Breast epithelium (tissue), 4 donors: ENCODE data around the gene PRXL2B. TPM values are rescaled to one million over a fixed set of nuclear protein-coding genes. Genes with fewer than 3 reads are reported as not detected.

Experiments used
- DNase-seq, 2 donors: peaks; one replicate each; pipeline ENCODE4 v3.0.0-alpha.2; 2019; ENCODE audit warnings: low spot score in 2 of 2
- H3K27ac ChIP-seq, 2 donors: fragments of 200-600 bp; sonication (generic) in 1 of 2; one replicate each; pipeline ENCODE4 v1.5.1; 2016 to 2019; ENCODE audit warnings: mild to moderate bottlenecking in 1 of 2
- H3K27me3 ChIP-seq, 2 donors: fragments of 200-600 bp; sonication (generic) in 1 of 2; one replicate each; pipeline versions ENCODE4 v1.5.1 to v1.6.0; 2017 to 2019; ENCODE audit warnings: control low read depth in 1 of 2, mild to moderate bottlenecking in 1 of 2
- H3K36me3 ChIP-seq: fragments of 200-600 bp; one replicate; pipeline ENCODE4 v1.5.1; 2019
- H3K4me1 ChIP-seq, 2 donors: fragments of 200-600 bp; sonication (generic); one replicate each; pipeline ENCODE4 v1.5.1; 2016 to 2019; ENCODE audit warnings: control low read depth in 1 of 2
- H3K4me3 ChIP-seq, 3 donors: fragments of 200-600 bp; sonication (generic); 1 replicate in 2 of 3; 2 replicates in 1 of 3; pipeline ENCODE4 v1.5.1; 2016 to 2019; ENCODE audit warnings: mild to moderate bottlenecking in 3 of 3, moderate library complexity in 2 of 3
- H3K9me3 ChIP-seq, 2 donors: fragments of 200-600 bp; sonication (generic) in 1 of 2; one replicate each; pipeline ENCODE4 v1.5.1; 2016 to 2019; ENCODE audit warnings: control low read depth in 1 of 2
- CTCF ChIP-seq, 3 donors: fragments of 450-650 bp; IDR thresholded peaks; one replicate each; pipeline ENCODE4 v1.5.1; 2016 to 2017; ENCODE audit warnings: antibody characterized with exemption in 3 of 3, mild to moderate bottlenecking in 3 of 3, moderate library complexity in 3 of 3
- POLR2A ChIP-seq: fragments of 450-650 bp; IDR thresholded peaks from one replicate; pipeline ENCODE4 v1.6.1; 2016; ENCODE audit warnings: antibody characterized with exemption, mild to moderate bottlenecking, moderate library complexity
- POLR2AphosphoS5 ChIP-seq, 3 donors: sonication (generic); formaldehyde crosslinking; IDR thresholded peaks; one replicate each; pipeline ENCODE4 v1.6.1; 2017; ENCODE audit warnings: antibody characterized with exemption in 3 of 3
- intact Hi-C: fragments of 100-400 bp; cut with DNase I; formaldehyde crosslinking; loops from one replicate; pipeline ENCODE4 v1.15.1; 2023; ENCODE audit warnings: low total_unique reads
- total RNA-seq, 3 donors: library from RNA; depleted of rRNA; stranded (reverse); fragments of >200 nt; gene quantifications; one replicate each; pipeline ENCODE4 v1.1.0, GENCODE V29; 2016

PRXL2B gene
- total RNA-seq, 3 donors from 2014 or later, result 4.8 to 15.8 (median 14.4) TPM

GRCh38 chr1:2636733-2637132 lies 50.2 kb downstream of the PRXL2B start:
- Histone ChIP-seq H3K4me3 (no peak overlapping the region), H3K4me1 (peaks cover 4 to 5% of the 10 kb centered on the region in 2 donors), H3K27me3 (peaks cover 0 to 20% of the 10 kb centered on the region in 2 donors), H3K27ac (no peak overlapping the region), H3K9me3 (peaks cover 7 to 11% of the 10 kb centered on the region in 2 donors), H3K36me3 (no peaks in the 10 kb centered on the region)
- TF ChIP-seq CTCF (IDR thresholded peaks at IDR 0.05), result no peak
- no peak for TF ChIP-seq POLR2A
- no peak for TF ChIP-seq POLR2AphosphoS5 (IDR thresholded peaks at IDR 0.05)
- intact Hi-C loops, result no loop called here
- DNase-seq, result peak in 1 of 2 donors; percentile 89

- no peak for DNase-seq
- intact Hi-C loops, result no loop called here
- TF ChIP-seq CTCF (IDR thresholded peaks at IDR 0.05) (no peak), POLR2AphosphoS5 (IDR thresholded peaks at IDR 0.05) (no peak), POLR2A (no peak)
- H3K4me1 ChIP-seq, result peaks cover 11 to 13% of the 10 kb centered on the region in 2 donors
- H3K27me3 ChIP-seq, result peaks cover 0 to 14% of the 10 kb centered on the region in 2 donors
- no peaks in the 10 kb centered on the region for H3K36me3 ChIP-seq
- H3K27ac ChIP-seq, result no peak overlapping the region
- H3K9me3 ChIP-seq, result peaks cover 7 to 11% of the 10 kb centered on the region in 2 donors
- H3K4me3 ChIP-seq, result no peak overlapping the region
Measured at GRCh38 chr1:2637442-2638145, 51.0 kb downstream of the PRXL2B start.

- peaks cover 0 to 6% of the 10 kb centered on the region in 2 donors for H3K27me3 ChIP-seq
- DNase-seq, result no peak
- TF ChIP-seq POLR2A (no peak), POLR2AphosphoS5 (IDR thresholded peaks at IDR 0.05) (no peak), CTCF (IDR thresholded peaks at IDR 0.05) (no peak)
- H3K27ac ChIP-seq, result no peak overlapping the region
- peaks cover 11 to 18% of the 10 kb centered on the region in 2 donors for H3K4me1 ChIP-seq
- H3K4me3 ChIP-seq, result no peak overlapping the region
- intact Hi-C loops, result no loop called here
- no peaks in the 10 kb centered on the region for H3K36me3 ChIP-seq
- peaks cover 7 to 11% of the 10 kb centered on the region in 2 donors for H3K9me3 ChIP-seq
Measured at GRCh38 chr1:2638466-2639115, 52.0 kb downstream of the PRXL2B start.

- DNase-seq, result no peak
- intact Hi-C loops, result no loop called here
- TF ChIP-seq POLR2AphosphoS5 (IDR thresholded peaks at IDR 0.05) (no peak), CTCF (IDR thresholded peaks at IDR 0.05) (no peak), POLR2A (no peak)
- Histone ChIP-seq H3K36me3 (no peaks in the 10 kb centered on the region), H3K27ac (no peak overlapping the region), H3K9me3 (peaks cover 7 to 11% of the 10 kb centered on the region in 2 donors), H3K27me3 (no peaks in the 10 kb centered on the region), H3K4me3 (no peak overlapping the region), H3K4me1 (peaks cover 11 to 19% of the 10 kb centered on the region in 2 donors)
Measured at GRCh38 chr1:2639203-2639602, 52.6 kb downstream of the PRXL2B start.
